ENCODE data around the gene CD44. TPM values are rescaled to one million over a fixed set of nuclear protein-coding genes. Genes with fewer than 3 reads are reported as not detected.

The CD44 gene
- total RNA-seq, 1 experiment from 2014 or later = 6.1 TPM

DNA sequence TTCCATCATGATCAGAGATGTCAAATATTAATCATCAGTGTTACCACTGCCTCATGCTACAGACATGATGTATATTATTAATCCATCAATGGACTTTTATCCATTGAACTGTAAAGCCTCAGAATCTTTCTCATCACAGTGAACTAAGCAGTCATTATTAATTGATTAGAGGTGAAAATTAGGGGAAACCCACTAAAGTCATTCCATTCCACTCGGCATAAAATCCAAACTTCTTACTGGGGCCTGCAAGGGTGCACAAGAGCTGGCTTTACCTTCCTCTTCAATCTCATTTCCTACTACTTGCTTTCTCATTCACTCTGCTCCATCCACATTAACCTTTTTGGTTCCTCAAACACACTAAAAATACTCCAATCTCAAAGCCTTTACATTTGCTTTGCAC, 7.9 kb upstream of the CD44 start:
- Histone ChIP-seq H2AK5ac (ENCODE audit: insufficient read length, low read length) (no peak overlapping the region), H3K27me3 (ENCODE audit: insufficient read depth, low read length) (no peaks in the 10 kb centered on the region), H3K23ac (ENCODE audit: insufficient read length, low read depth, low read length) (no peak overlapping the region), H3K56ac (ENCODE audit: insufficient read length, low read depth, low read length) (no peak overlapping the region), H3K23me2 (ENCODE audit: insufficient read length, low read depth, low read length, poor library complexity, severe bottlenecking) (no peaks in the 10 kb centered on the region), H3K79me2 (ENCODE audit: insufficient read depth, low read length) (no peaks in the 10 kb centered on the region), H3K9ac (ENCODE audit: extremely low read depth, insufficient read length, low read length) (no peak overlapping the region), H2BK15ac (ENCODE audit: low read depth, low read length) (no peak overlapping the region), H3K14ac (ENCODE audit: insufficient read depth, low read length) (no peak overlapping the region), H2AFZ (ENCODE audit: low read length) (no peak overlapping the region), H3K18ac (ENCODE audit: insufficient read length, low read depth, low read length) (no peak overlapping the region), H3K27ac (ENCODE audit: insufficient read length, low read depth, low read length) (no peak overlapping the region), H2BK5ac (ENCODE audit: insufficient read length, low read length) (no peak overlapping the region), H3K79me1 (ENCODE audit: insufficient read depth, low read depth, low read length, poor library complexity, severe bottlenecking) (no peaks in the 10 kb centered on the region), H2BK120ac (ENCODE audit: low read depth, low read length, poor library complexity, severe bottlenecking) (no peak overlapping the region), H4K20me1 (ENCODE audit: control insufficient read depth, insufficient read depth, insufficient read length) (no peaks in the 10 kb centered on the region), H3K9me3 (ENCODE audit: control insufficient read depth, low read depth, low read length) (no peaks in the 10 kb centered on the region), H4K91ac (ENCODE audit: insufficient read length, low read depth, low read length) (no peak overlapping the region), H3K4me1 (ENCODE audit: insufficient read depth, low read length) (no peaks in the 10 kb centered on the region), H4K8ac (replicated peaks; ENCODE audit: insufficient read length, low read depth, low read length) (no peak overlapping the region), H3K4me2 (ENCODE audit: insufficient read depth, insufficient read length, low read length) (no peak overlapping the region), H3T11ph (ENCODE audit: low read length) (no peak overlapping the region), H2BK20ac (ENCODE audit: low read depth, low read length, poor library complexity, severe bottlenecking) (no peak overlapping the region), H4K5ac (ENCODE audit: insufficient read length, low read depth, low read length) (no peak overlapping the region), H2BK12ac (ENCODE audit: insufficient read length, low read depth, low read length) (no peak overlapping the region), H3K4ac (ENCODE audit: low read depth, low read length) (no peak overlapping the region)
- Mint-ChIP-seq H3K27me3 (ENCODE audit: low read depth) (peaks cover 9% of the 10 kb centered on the region), H3K4me3 (no peak overlapping the region), H3K36me3 (ENCODE audit: insufficient read depth in 1 of 3, low read depth in 3 of 3) (no peaks in the 10 kb centered on the region), H3K9me3 (no peaks in the 10 kb centered on the region), H3K4me1 (peaks cover 3 to 10% of the 10 kb centered on the region in 2 experiments; a peak in 3 of 4 replicates), H3K27ac (no peak overlapping the region)
- no CpG with 5 or more reads among the region's 1 CpG for WGBS (ENCODE audit: extremely low coverage, insufficient read length, low lambda C conversion rate)
- no peak for TF ChIP-seq CTCF (conservative IDR thresholded peaks at IDR 0.05)
- no peak for DNase-seq
